ENCODE results near the gene PPP1R9A. TPM values are rescaled to one million over a fixed set of nuclear protein-coding genes. Genes with fewer than 3 reads are reported as not detected.

PPP1R9A gene
- total RNA-seq, 3 donors from 2014 or later, result 7.5 to 34.7 (median 19.3) TPM

DNA sequence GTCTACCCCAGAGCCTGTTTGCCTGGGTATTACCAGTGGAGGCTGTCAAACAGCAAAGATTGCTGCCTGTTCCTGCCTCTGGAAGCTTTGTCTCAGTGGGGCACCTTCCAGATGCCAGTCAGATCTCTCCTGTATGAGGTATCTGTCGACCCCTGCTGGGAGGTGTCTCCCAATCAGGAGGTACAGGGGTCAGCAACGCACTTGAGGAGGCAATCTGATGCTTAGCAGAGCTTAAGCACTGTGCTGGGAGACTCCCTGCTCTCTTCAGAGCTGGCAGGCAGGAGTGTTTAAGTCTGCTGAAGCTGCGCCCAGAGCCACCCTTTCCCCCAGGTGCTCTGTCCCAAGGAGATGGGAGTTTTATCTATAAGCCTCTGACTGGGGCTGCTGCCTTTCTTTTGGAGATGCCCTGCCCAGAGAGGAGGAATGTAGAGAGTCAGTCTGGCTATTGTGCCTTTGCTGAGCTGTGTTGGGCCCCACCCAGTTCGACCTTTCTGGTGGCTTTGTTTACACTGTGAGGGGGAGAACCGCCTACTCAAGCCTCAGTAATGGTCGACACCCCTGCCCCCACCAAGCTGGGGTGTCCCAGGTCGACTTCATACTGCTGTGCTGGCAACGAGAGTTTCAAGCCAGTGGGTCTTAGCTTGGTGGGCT is 62.2 kb downstream of the PPP1R9A start:
- no peaks in the 10 kb centered on the region for H3K9me3 ChIP-seq
- H3K36me3 ChIP-seq, result no peaks in the 10 kb centered on the region
- H3K27ac ChIP-seq, result no peak overlapping the region
- H3K27me3 ChIP-seq, result no peaks in the 10 kb centered on the region
- no peak for DNase-seq (ENCODE audit: low spot score in 2 of 2)
- no peak overlapping the region for H3K4me3 ChIP-seq
- no peaks in the 10 kb centered on the region for H3K4me1 ChIP-seq
- intact Hi-C loops (cut with DNase I; ENCODE audit: low total_unique reads), result no loop called here
- TF ChIP-seq, protein P1, sequence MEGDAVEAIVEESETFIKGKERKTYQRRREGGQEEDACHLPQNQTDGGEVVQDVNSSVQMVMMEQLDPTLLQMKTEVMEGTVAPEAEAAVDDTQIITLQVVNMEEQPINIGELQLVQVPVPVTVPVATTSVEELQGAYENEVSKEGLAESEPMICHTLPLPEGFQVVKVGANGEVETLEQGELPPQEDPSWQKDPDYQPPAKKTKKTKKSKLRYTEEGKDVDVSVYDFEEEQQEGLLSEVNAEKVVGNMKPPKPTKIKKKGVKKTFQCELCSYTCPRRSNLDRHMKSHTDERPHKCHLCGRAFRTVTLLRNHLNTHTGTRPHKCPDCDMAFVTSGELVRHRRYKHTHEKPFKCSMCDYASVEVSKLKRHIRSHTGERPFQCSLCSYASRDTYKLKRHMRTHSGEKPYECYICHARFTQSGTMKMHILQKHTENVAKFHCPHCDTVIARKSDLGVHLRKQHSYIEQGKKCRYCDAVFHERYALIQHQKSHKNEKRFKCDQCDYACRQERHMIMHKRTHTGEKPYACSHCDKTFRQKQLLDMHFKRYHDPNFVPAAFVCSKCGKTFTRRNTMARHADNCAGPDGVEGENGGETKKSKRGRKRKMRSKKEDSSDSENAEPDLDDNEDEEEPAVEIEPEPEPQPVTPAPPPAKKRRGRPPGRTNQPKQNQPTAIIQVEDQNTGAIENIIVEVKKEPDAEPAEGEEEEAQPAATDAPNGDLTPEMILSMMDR (IDR thresholded peaks at IDR 0.05), result no peak
- TF ChIP-seq POLR2A (IDR thresholded peaks at IDR 0.05), result no peak
- no peak for TF ChIP-seq POLR2AphosphoS5 (IDR thresholded peaks at IDR 0.05)

DNA sequence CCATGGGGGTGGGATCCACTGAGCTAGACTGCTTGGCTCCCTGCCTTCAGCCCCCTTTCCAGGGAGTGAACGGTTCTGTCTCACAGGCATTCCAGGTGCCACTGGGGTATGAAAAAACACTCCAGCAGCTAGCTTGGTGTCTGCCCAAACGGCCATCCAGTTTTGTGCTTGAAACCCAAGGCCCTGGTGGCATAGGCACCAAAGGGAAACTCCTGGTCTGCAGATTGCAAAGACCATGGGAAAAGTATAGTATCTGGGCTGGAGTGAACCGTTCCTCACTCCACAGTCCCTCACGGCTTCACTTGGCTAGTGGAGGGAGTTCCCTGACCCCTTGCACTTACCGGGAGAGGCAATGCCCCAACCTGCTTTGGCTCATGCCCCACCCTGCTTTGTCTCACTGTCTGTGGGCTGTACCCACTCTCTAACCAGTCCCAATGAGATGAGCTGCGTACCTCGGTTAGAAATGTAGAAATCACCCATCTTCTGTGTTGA is 62.7 kb downstream of the PPP1R9A start:
- H3K9me3 ChIP-seq, result no peaks in the 10 kb centered on the region
- H3K27me3 ChIP-seq, result no peaks in the 10 kb centered on the region
- H3K4me3 ChIP-seq, result no peak overlapping the region
- TF ChIP-seq POLR2AphosphoS5 (IDR thresholded peaks at IDR 0.05) (no peak), POLR2A (IDR thresholded peaks at IDR 0.05) (no peak)
- TF ChIP-seq, protein P1 (IDR thresholded peaks at IDR 0.05), result no peak
- no peak for DNase-seq (ENCODE audit: low spot score in 2 of 2)
- intact Hi-C loops (cut with DNase I; ENCODE audit: low total_unique reads), result no loop called here
- no peak overlapping the region for H3K27ac ChIP-seq
- no peaks in the 10 kb centered on the region for H3K4me1 ChIP-seq
- H3K36me3 ChIP-seq, result no peaks in the 10 kb centered on the region

DNA sequence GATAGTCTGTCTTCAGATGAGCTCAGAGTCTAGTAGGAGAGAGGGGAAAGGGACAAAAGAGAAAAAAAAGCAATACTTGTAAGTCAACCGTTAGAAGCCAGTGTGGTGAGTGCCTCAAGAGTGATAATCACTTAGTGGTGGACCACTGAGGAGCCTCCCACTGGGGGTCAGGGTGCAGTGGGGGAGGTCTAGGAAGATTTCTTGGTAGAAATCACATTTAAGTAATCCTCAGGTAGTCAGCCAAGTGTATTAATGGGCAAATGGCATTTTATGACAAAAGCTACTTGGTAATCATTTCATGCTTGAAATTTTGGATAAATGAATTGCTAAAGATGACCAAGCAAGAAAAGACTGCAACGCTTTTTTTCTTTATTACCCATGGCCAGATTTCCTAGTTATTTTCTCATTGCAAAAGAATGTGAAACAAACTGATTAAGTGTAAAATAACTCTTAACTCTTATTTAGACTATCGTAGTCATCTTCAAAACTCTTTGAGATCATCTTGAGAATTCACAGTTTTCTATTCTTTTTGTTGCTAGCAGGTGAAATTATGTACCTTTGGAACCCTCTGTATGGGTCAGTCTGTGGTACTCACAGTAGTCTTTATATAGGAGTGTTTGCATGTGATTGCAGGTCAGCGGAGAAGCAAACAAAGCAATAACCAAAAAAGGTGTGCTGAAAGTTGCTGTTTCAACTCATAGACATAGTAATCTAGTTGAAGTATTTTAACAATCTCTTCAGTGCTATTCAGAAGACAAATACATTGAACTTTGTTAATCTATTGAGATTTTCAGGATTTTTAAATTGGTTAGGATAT is 63.9 kb downstream of the PPP1R9A start:
- Histone ChIP-seq H3K27ac (no peak overlapping the region), H3K9me3 (no peaks in the 10 kb centered on the region), H3K27me3 (no peaks in the 10 kb centered on the region), H3K4me3 (no peak overlapping the region), H3K4me1 (no peaks in the 10 kb centered on the region), H3K36me3 (no peaks in the 10 kb centered on the region)
- TF ChIP-seq, protein P1 (IDR thresholded peaks at IDR 0.05), result no peak
- no peak for TF ChIP-seq POLR2AphosphoS5 (IDR thresholded peaks at IDR 0.05)
- no peak for TF ChIP-seq POLR2A (IDR thresholded peaks at IDR 0.05)
- DNase-seq (ENCODE audit: low spot score in 2 of 2), result no peak
- intact Hi-C loops (cut with DNase I; ENCODE audit: low total_unique reads), result no loop called here

DNA sequence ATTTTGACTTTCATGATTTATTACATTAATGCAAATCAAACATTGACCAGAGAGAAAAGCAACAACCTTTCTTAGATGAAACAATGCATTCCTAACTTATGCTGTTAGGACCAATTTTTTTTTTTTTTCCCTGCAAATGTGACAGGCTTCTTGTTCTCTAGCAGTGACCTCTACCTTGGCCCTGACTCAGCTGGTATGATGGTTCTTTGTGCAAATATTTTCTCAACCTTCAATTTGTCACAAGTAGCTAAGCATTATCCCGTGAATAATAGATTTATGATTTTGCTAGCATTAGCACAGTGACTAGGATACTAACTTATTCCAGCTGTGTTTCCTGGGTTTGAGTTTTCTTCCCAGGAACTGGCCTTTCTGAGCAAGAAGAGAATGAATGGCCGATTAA is 64.9 kb downstream of the PPP1R9A start:
- H3K4me3 ChIP-seq, result no peak overlapping the region
- DNase-seq (ENCODE audit: low spot score in 2 of 2), result no peak
- no peaks in the 10 kb centered on the region for H3K4me1 ChIP-seq
- TF ChIP-seq POLR2A (IDR thresholded peaks at IDR 0.05) (no peak), POLR2AphosphoS5 (IDR thresholded peaks at IDR 0.05) (no peak)
- TF ChIP-seq, protein P1 (IDR thresholded peaks at IDR 0.05), result no peak
- H3K27ac ChIP-seq, result no peak overlapping the region
- H3K9me3 ChIP-seq, result no peaks in the 10 kb centered on the region
- no peaks in the 10 kb centered on the region for H3K36me3 ChIP-seq
- intact Hi-C loops (cut with DNase I; ENCODE audit: low total_unique reads), result no loop called here
- no peaks in the 10 kb centered on the region for H3K27me3 ChIP-seq

DNA sequence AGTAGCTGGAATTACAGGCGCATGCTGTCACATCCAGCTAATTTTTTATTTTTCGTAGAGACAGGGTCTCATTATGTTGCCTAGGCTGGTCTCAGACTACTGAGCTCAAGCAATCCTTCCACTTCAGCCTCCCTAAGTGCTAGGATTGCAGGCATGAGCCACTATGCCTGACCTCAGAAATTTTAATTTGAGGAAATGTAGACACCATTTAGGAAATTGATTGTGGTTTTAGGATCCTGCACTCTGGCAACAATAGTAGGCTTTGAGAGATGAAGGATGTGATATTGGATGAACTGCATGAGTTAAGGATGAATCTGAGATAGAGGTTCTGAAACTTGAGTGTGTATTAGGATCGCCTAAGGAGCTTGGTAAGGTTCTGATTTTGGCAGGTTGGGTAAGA is 66.5 kb downstream of the PPP1R9A start:
- no peaks in the 10 kb centered on the region for H3K27me3 ChIP-seq
- H3K36me3 ChIP-seq, result no peaks in the 10 kb centered on the region
- intact Hi-C loops (cut with DNase I; ENCODE audit: low total_unique reads), result no loop called here
- no peak overlapping the region for H3K27ac ChIP-seq
- DNase-seq (ENCODE audit: low spot score in 2 of 2), result no peak
- no peak overlapping the region for H3K4me3 ChIP-seq
- no peaks in the 10 kb centered on the region for H3K4me1 ChIP-seq
- H3K9me3 ChIP-seq, result no peaks in the 10 kb centered on the region
- TF ChIP-seq POLR2A (IDR thresholded peaks at IDR 0.05), result no peak
- no peak for TF ChIP-seq POLR2AphosphoS5 (IDR thresholded peaks at IDR 0.05)
